ENCODE measurements around the gene TLL2.

TLL2 gene

GRCh38 chr10:96420228-96421009 lies 93.3 kb downstream of the TLL2 start:
- Histone ChIP-seq H3K27me3 (ENCODE audit: insufficient read depth, low read length) (peaks cover 54% of the 10 kb centered on the region), H3K4me3 (ENCODE audit: low read depth, low read length) (no peak overlapping the region), H3K27ac (ENCODE audit: low read depth, low read length) (no peak overlapping the region), H3K79me2 (ENCODE audit: control insufficient read depth, insufficient read depth, low read length, unreplicated experiment) (no peaks in the 10 kb centered on the region), H3K36me3 (ENCODE audit: insufficient read depth, low read length) (no peaks in the 10 kb centered on the region), H3K4me1 (ENCODE audit: control insufficient read depth, insufficient read depth, low read length, unreplicated experiment) (no peaks in the 10 kb centered on the region), H2AFZ (ENCODE audit: low read length, unreplicated experiment) (no peak overlapping the region)

GRCh38 chr10:96419351-96419750 lies 94.4 kb downstream of the TLL2 start:
- Histone ChIP-seq H3K79me2 (ENCODE audit: control insufficient read depth, insufficient read depth, low read length, unreplicated experiment) (no peaks in the 10 kb centered on the region), H3K27ac (ENCODE audit: low read depth, low read length) (no peak overlapping the region), H3K4me1 (ENCODE audit: control insufficient read depth, insufficient read depth, low read length, unreplicated experiment) (no peaks in the 10 kb centered on the region), H3K4me3 (ENCODE audit: low read depth, low read length) (no peak overlapping the region), H3K27me3 (ENCODE audit: insufficient read depth, low read length) (peaks cover 53% of the 10 kb centered on the region), H2AFZ (ENCODE audit: low read length, unreplicated experiment) (no peak overlapping the region), H3K36me3 (ENCODE audit: insufficient read depth, low read length) (no peaks in the 10 kb centered on the region)

GRCh38 chr10:96418582-96418981 lies 95.1 kb downstream of the TLL2 start:
- peaks cover 54% of the 10 kb centered on the region for H3K27me3 ChIP-seq (ENCODE audit: insufficient read depth, low read length)
- H3K36me3 ChIP-seq (ENCODE audit: insufficient read depth, low read length): no peaks in the 10 kb centered on the region
- H2AFZ ChIP-seq (ENCODE audit: low read length, unreplicated experiment): no peak overlapping the region
- H3K27ac ChIP-seq (ENCODE audit: low read depth, low read length): no peak overlapping the region
- no peaks in the 10 kb centered on the region for H3K79me2 ChIP-seq (ENCODE audit: control insufficient read depth, insufficient read depth, low read length, unreplicated experiment)
- H3K4me3 ChIP-seq (ENCODE audit: low read depth, low read length): no peak overlapping the region
- H3K4me1 ChIP-seq (ENCODE audit: control insufficient read depth, insufficient read depth, low read length, unreplicated experiment): no peaks in the 10 kb centered on the region

GRCh38 chr10:96417441-96417840 lies 96.3 kb downstream of the TLL2 start:
- H3K27ac ChIP-seq (ENCODE audit: low read depth, low read length): no peak overlapping the region
- peaks cover 64% of the 10 kb centered on the region for H3K27me3 ChIP-seq (ENCODE audit: insufficient read depth, low read length)
- H3K79me2 ChIP-seq (ENCODE audit: control insufficient read depth, insufficient read depth, low read length, unreplicated experiment): no peaks in the 10 kb centered on the region
- no peaks in the 10 kb centered on the region for H3K36me3 ChIP-seq (ENCODE audit: insufficient read depth, low read length)
- H2AFZ ChIP-seq (ENCODE audit: low read length, unreplicated experiment): no peak overlapping the region
- no peaks in the 10 kb centered on the region for H3K4me1 ChIP-seq (ENCODE audit: control insufficient read depth, insufficient read depth, low read length, unreplicated experiment)
- H3K4me3 ChIP-seq (ENCODE audit: low read depth, low read length): no peak overlapping the region

- no peak overlapping the region for H3K4me3 ChIP-seq (ENCODE audit: low read depth, low read length)
- no peak overlapping the region for H3K27ac ChIP-seq (ENCODE audit: low read depth, low read length)
Observed at GRCh38 chr10:96416643-96417042, 97.1 kb downstream of the TLL2 start.

GRCh38 chr10:96415891-96416554 lies 97.7 kb downstream of the TLL2 start:
- H3K4me1 ChIP-seq (ENCODE audit: control insufficient read depth, insufficient read depth, low read length, unreplicated experiment): no peaks in the 10 kb centered on the region
- H3K79me2 ChIP-seq (ENCODE audit: control insufficient read depth, insufficient read depth, low read length, unreplicated experiment): no peaks in the 10 kb centered on the region
- H2AFZ ChIP-seq (ENCODE audit: low read length, unreplicated experiment): no peak overlapping the region
- no peak overlapping the region for H3K27ac ChIP-seq (ENCODE audit: low read depth, low read length)
- H3K36me3 ChIP-seq (ENCODE audit: insufficient read depth, low read length): no peaks in the 10 kb centered on the region
- H3K4me3 ChIP-seq (ENCODE audit: low read depth, low read length): no peak overlapping the region
- peaks cover 77% of the 10 kb centered on the region for H3K27me3 ChIP-seq (ENCODE audit: insufficient read depth, low read length)

More at GRCh38 chr10:96416643-96417042, 97.1 kb downstream of the TLL2 start:
- H3K4me1 ChIP-seq (ENCODE audit: control insufficient read depth, insufficient read depth, low read length, unreplicated experiment): no peaks in the 10 kb centered on the region
- H3K79me2 ChIP-seq (ENCODE audit: control insufficient read depth, insufficient read depth, low read length, unreplicated experiment): no peaks in the 10 kb centered on the region
- H3K27me3 ChIP-seq (ENCODE audit: insufficient read depth, low read length): peaks cover 71% of the 10 kb centered on the region
- no peak overlapping the region for H2AFZ ChIP-seq (ENCODE audit: low read length, unreplicated experiment)
- no peaks in the 10 kb centered on the region for H3K36me3 ChIP-seq (ENCODE audit: insufficient read depth, low read length)

GRCh38 chr10:96415150-96415890 lies 98.4 kb downstream of the TLL2 start:
- Histone ChIP-seq H3K27ac (ENCODE audit: low read depth, low read length) (no peak overlapping the region), H2AFZ (ENCODE audit: low read length, unreplicated experiment) (no peak overlapping the region), H3K79me2 (ENCODE audit: control insufficient read depth, insufficient read depth, low read length, unreplicated experiment) (no peaks in the 10 kb centered on the region), H3K4me1 (ENCODE audit: control insufficient read depth, insufficient read depth, low read length, unreplicated experiment) (no peaks in the 10 kb centered on the region), H3K4me3 (ENCODE audit: low read depth, low read length) (no peak overlapping the region), H3K27me3 (ENCODE audit: insufficient read depth, low read length) (peaks cover 82% of the 10 kb centered on the region), H3K36me3 (ENCODE audit: insufficient read depth, low read length) (no peaks in the 10 kb centered on the region)

GRCh38 chr10:96414303-96414702 lies 99.4 kb downstream of the TLL2 start:
- peaks cover 86% of the 10 kb centered on the region for H3K27me3 ChIP-seq (ENCODE audit: insufficient read depth, low read length)
- no peaks in the 10 kb centered on the region for H3K36me3 ChIP-seq (ENCODE audit: insufficient read depth, low read length)
- no peak overlapping the region for H2AFZ ChIP-seq (ENCODE audit: low read length, unreplicated experiment)
- no peaks in the 10 kb centered on the region for H3K79me2 ChIP-seq (ENCODE audit: control insufficient read depth, insufficient read depth, low read length, unreplicated experiment)
- H3K4me1 ChIP-seq (ENCODE audit: control insufficient read depth, insufficient read depth, low read length, unreplicated experiment): no peaks in the 10 kb centered on the region
- H3K4me3 ChIP-seq (ENCODE audit: low read depth, low read length): no peak overlapping the region
- H3K27ac ChIP-seq (ENCODE audit: low read depth, low read length): no peak overlapping the region

GRCh38 chr10:96413151-96413787 lies 100.5 kb downstream of the TLL2 start:
- H3K4me1 ChIP-seq (ENCODE audit: control insufficient read depth, insufficient read depth, low read length, unreplicated experiment): no peaks in the 10 kb centered on the region
- no peaks in the 10 kb centered on the region for H3K36me3 ChIP-seq (ENCODE audit: insufficient read depth, low read length)
- no peak overlapping the region for H2AFZ ChIP-seq (ENCODE audit: low read length, unreplicated experiment)
- no peak overlapping the region for H3K27ac ChIP-seq (ENCODE audit: low read depth, low read length)
- peaks cover 90% of the 10 kb centered on the region for H3K27me3 ChIP-seq (ENCODE audit: insufficient read depth, low read length)
- no peak overlapping the region for H3K4me3 ChIP-seq (ENCODE audit: low read depth, low read length)
- no peaks in the 10 kb centered on the region for H3K79me2 ChIP-seq (ENCODE audit: control insufficient read depth, insufficient read depth, low read length, unreplicated experiment)

- peaks cover 91% of the 10 kb centered on the region for H3K27me3 ChIP-seq (ENCODE audit: insufficient read depth, low read length)
- H2AFZ ChIP-seq (ENCODE audit: low read length, unreplicated experiment): no peak overlapping the region
- H3K36me3 ChIP-seq (ENCODE audit: insufficient read depth, low read length): no peaks in the 10 kb centered on the region
- no peak overlapping the region for H3K27ac ChIP-seq (ENCODE audit: low read depth, low read length)
- no peaks in the 10 kb centered on the region for H3K4me1 ChIP-seq (ENCODE audit: control insufficient read depth, insufficient read depth, low read length, unreplicated experiment)
- no peaks in the 10 kb centered on the region for H3K79me2 ChIP-seq (ENCODE audit: control insufficient read depth, insufficient read depth, low read length, unreplicated experiment)
- no peak overlapping the region for H3K4me3 ChIP-seq (ENCODE audit: low read depth, low read length)
Observed at GRCh38 chr10:96411716-96412320, 101.9 kb downstream of the TLL2 start.

Data from ACC112 (cell line).